HL-60 (cell line): ENCODE data around the gene PDGFRA.
"Not testable (repeated sequence)": the region's sequence is repeated elsewhere in the genome, so short reads cannot be mapped to it uniquely, and the experiment has no call there.

Source experiments
- DNase-seq, 2 experiments: peaks; one replicate each; pipeline ENCODE4 v3.0.0-alpha.2; 2010 to 2020; ENCODE audit warnings: low read depth in 1 of 2, low spot score in 1 of 2
- H3K27ac ChIP-seq: fragments of 250-450 bp; sonication (Bioruptor Pico); replicated peaks from 2 replicates; pipeline ENCODE4 v1.5.1; 2020; ENCODE audit warnings: mild to moderate bottlenecking, moderate library complexity
- H3K27me3 ChIP-seq: fragments of 250-450 bp; sonication (Bioruptor Pico); 2 replicates; pipeline ENCODE4 v1.5.1; 2021; ENCODE audit warnings: mild to moderate bottlenecking, moderate library complexity; ENCODE audit not compliant: insufficient read depth, poor library complexity, severe bottlenecking
- H3K4me3 ChIP-seq: replicated peaks from 2 replicates; pipeline ENCODE4 v1.5.1; 2011; ENCODE audit warnings: mild to moderate bottlenecking, control low read depth, low read length; ENCODE audit not compliant: insufficient read depth
- GABPA ChIP-seq: IDR thresholded peaks from 2 replicates; pipeline ENCODE4 v1.6.1; 2012; ENCODE audit warnings: low read depth
- POLR2AphosphoS5 ChIP-seq: IDR thresholded peaks from 2 replicates; pipeline ENCODE4 v1.6.1; 2012; ENCODE audit warnings: low read depth
- SPI1 ChIP-seq: IDR thresholded peaks from 2 replicates; pipeline ENCODE4 v1.6.1; 2012; ENCODE audit warnings: low read depth, mild to moderate bottlenecking, borderline replicate concordance
- TF ChIP-seq, protein P1 (sequence below): IDR thresholded peaks from 2 replicates; pipeline ENCODE4 v1.6.1; 2012; ENCODE audit warnings: low read depth; ENCODE audit not compliant: insufficient replicate concordance
- TF ChIP-seq, protein P2 (sequence below): IDR thresholded peaks from one replicate; pipeline ENCODE4 v1.5.1; 2011; ENCODE audit warnings: low read length, control low read depth, inconsistent platforms; ENCODE audit not compliant: insufficient read depth

PDGFRA gene

DNA sequence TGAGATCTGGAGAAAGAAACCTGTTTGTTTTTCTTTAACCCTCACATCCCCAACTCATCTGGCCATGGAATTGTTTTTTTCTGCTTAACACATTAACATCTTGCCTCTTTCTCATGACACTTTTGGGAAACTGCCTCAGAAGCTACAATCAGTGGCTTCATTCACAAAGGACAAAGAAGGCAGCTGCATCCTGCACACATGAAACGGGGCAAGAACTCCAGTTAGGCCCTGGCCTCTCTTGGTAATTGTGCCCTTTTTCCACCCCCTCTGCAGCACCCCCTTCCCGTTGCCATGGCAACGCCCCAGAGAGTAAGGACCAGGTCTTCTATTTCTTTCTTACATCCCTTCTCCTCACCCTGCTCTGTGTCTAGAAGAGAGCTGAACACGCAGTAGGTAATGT, 103.4 kb downstream of the PDGFRA start:
- no peaks in the 10 kb centered on the region for H3K27me3 ChIP-seq
- no peak for DNase-seq
- no peak overlapping the region for H3K4me3 ChIP-seq
- no peak for TF ChIP-seq SPI1
- TF ChIP-seq, protein P1, sequence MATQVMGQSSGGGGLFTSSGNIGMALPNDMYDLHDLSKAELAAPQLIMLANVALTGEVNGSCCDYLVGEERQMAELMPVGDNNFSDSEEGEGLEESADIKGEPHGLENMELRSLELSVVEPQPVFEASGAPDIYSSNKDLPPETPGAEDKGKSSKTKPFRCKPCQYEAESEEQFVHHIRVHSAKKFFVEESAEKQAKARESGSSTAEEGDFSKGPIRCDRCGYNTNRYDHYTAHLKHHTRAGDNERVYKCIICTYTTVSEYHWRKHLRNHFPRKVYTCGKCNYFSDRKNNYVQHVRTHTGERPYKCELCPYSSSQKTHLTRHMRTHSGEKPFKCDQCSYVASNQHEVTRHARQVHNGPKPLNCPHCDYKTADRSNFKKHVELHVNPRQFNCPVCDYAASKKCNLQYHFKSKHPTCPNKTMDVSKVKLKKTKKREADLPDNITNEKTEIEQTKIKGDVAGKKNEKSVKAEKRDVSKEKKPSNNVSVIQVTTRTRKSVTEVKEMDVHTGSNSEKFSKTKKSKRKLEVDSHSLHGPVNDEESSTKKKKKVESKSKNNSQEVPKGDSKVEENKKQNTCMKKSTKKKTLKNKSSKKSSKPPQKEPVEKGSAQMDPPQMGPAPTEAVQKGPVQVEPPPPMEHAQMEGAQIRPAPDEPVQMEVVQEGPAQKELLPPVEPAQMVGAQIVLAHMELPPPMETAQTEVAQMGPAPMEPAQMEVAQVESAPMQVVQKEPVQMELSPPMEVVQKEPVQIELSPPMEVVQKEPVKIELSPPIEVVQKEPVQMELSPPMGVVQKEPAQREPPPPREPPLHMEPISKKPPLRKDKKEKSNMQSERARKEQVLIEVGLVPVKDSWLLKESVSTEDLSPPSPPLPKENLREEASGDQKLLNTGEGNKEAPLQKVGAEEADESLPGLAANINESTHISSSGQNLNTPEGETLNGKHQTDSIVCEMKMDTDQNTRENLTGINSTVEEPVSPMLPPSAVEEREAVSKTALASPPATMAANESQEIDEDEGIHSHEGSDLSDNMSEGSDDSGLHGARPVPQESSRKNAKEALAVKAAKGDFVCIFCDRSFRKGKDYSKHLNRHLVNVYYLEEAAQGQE, result no peak
- no peak overlapping the region for H3K27ac ChIP-seq

DNA sequence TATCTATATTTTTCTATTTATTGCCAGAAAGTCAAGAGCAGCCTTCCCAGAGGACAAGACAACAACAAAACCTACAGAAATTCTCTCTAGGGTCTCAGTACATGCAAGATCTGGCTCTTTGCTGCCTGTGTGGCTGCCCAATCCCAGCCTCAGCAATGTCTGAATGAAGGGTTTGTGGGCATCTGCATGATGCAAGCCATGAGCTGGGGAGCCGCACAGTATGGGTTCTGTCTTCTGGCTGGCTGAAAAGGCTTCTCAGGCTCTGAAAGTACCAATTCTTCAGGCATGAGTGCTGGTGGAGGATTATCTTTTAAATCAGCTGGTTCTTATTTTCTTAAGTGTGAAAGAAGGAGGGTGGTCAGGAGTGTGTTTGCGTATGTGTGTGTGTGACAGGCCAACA, 104.6 kb downstream of the PDGFRA start:
- TF ChIP-seq SPI1 (no peak), POLR2AphosphoS5 (no peak), GABPA (no peak)
- TF ChIP-seq, protein P1, result no peak
- TF ChIP-seq, protein P2, sequence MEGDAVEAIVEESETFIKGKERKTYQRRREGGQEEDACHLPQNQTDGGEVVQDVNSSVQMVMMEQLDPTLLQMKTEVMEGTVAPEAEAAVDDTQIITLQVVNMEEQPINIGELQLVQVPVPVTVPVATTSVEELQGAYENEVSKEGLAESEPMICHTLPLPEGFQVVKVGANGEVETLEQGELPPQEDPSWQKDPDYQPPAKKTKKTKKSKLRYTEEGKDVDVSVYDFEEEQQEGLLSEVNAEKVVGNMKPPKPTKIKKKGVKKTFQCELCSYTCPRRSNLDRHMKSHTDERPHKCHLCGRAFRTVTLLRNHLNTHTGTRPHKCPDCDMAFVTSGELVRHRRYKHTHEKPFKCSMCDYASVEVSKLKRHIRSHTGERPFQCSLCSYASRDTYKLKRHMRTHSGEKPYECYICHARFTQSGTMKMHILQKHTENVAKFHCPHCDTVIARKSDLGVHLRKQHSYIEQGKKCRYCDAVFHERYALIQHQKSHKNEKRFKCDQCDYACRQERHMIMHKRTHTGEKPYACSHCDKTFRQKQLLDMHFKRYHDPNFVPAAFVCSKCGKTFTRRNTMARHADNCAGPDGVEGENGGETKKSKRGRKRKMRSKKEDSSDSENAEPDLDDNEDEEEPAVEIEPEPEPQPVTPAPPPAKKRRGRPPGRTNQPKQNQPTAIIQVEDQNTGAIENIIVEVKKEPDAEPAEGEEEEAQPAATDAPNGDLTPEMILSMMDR, result no peak
- no peaks in the 10 kb centered on the region for H3K27me3 ChIP-seq
- H3K27ac ChIP-seq, result no peak overlapping the region
- no peak overlapping the region for H3K4me3 ChIP-seq
- no peak for DNase-seq

DNA sequence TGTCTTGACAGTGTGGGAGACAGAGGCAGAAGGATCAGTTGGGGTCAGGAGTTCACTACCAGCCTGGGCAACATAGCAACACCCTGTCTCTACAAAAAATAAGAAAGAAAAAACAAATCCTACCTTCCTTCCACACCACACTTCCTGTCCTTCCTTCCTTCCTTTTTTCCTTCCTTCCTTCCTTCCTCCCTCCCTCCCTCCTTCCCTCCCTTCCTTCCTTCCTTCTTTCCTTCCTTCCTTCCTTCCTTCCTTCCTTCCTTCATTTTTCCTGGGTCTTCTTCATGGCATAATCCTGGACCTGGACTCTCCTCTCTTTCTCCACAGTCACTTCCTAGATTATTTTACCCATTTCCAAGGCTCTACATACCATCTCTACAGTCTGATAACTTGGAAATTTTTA, 105.7 kb downstream of the PDGFRA start:
- not testable (repeated sequence) for DNase-seq, H3K27ac ChIP-seq, H3K4me3 ChIP-seq, H3K27me3 ChIP-seq

DNA sequence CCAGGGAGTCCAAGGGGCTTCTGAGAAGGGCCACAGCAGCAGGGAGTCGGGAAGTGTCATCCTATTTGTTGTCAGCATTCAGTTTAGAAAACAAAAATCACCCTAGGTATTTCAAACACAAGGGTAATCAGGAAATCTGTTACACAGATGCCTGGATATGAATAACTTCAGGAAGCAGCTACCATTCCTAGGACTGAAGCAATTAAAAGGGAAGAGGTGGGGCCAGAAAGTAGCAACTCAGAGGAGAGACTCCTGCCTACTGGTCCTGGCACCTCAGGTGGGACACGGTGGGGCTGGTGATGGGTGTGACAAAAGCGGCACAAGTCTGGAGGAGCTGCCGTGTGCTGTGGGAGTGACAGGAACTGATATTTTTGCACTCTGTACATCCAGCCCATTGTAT, 107.9 kb downstream of the PDGFRA start:
- DNase-seq, result no peak
- no peak overlapping the region for H3K27ac ChIP-seq
- no peak for TF ChIP-seq POLR2AphosphoS5
- TF ChIP-seq GABPA, result no peak
- TF ChIP-seq, protein P1, result no peak
- TF ChIP-seq, protein P2, result no peak
- no peak for TF ChIP-seq SPI1
- H3K27me3 ChIP-seq, result no peaks in the 10 kb centered on the region
- H3K4me3 ChIP-seq, result no peak overlapping the region

DNA sequence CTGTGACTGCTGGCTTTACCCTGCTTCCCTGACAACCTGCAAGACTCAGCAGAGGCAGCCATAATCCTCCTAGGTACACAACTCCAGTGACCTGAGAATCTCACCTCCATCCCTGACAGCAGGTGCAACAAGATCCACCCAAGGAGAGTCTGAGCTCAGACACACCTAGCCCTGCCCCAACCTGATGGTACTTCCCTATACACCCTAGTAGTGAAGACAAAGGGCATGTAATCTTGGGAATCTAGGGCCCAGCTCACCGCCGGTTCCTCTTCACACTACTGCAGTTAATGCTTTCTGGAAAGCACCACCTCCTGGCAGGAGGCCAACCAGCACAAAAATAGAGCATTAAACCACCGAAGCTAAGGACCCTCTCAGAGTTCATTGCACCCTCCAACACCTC, 113.0 kb downstream of the PDGFRA start:
- not testable (repeated sequence) for H3K27me3 ChIP-seq, DNase-seq, H3K27ac ChIP-seq, H3K4me3 ChIP-seq
